DOHH2 (cell line): ENCODE results near the gene NCKAP5.

ENCODE experiments used
- H3F3A ChIP-seq: fragments of 200-600 bp; sonication (generic), shearing (Covaris generic); 2 replicates; pipeline ENCODE4 v1.6.0; 2016; ENCODE audit warnings: antibody characterized with exemption, mild to moderate bottlenecking; ENCODE audit not compliant: control insufficient read depth, insufficient read depth
- H3K27ac ChIP-seq: fragments of 200-600 bp; sonication (generic); 2 replicates; pipeline ENCODE4 v1.5.1; 2014; ENCODE audit warnings: low read depth, mild to moderate bottlenecking, low read length, moderate library complexity
- H3K27me3 ChIP-seq: fragments of 200-600 bp; sonication (generic); 2 replicates; pipeline ENCODE4 v1.6.1; 2014; ENCODE audit warnings: mild to moderate bottlenecking, low read length, mixed read lengths; ENCODE audit not compliant: control insufficient read depth
- H3K36me3 ChIP-seq: fragments of 200-600 bp; sonication (generic); 2 replicates; pipeline ENCODE4 v1.6.1; 2014; ENCODE audit warnings: mild to moderate bottlenecking, low read length, moderate library complexity, mixed read lengths; ENCODE audit not compliant: control insufficient read depth
- H3K4me1 ChIP-seq: fragments of 200-600 bp; sonication (generic); 2 replicates; pipeline ENCODE4 v1.6.1; 2014; ENCODE audit warnings: mild to moderate bottlenecking, low read length, mixed read lengths; ENCODE audit not compliant: control insufficient read depth
- H3K4me2 ChIP-seq: fragments of 200-600 bp; sonication (generic); 2 replicates; pipeline ENCODE4 v1.6.0; 2014; ENCODE audit warnings: mild to moderate bottlenecking, low read length, moderate library complexity
- H3K4me3 ChIP-seq: fragments of 200-600 bp; sonication (generic); 2 replicates; pipeline ENCODE4 v1.5.1; 2014; ENCODE audit warnings: mild to moderate bottlenecking, low read length, mixed read lengths
- H3K79me2 ChIP-seq: fragments of 200-600 bp; sonication (generic); 2 replicates; pipeline ENCODE4 v1.6.1; 2014; ENCODE audit warnings: mild to moderate bottlenecking, low read length, mixed read lengths; ENCODE audit not compliant: control insufficient read depth
- H3K9me2 ChIP-seq: fragments of 200-600 bp; sonication (generic); replicated peaks from 2 replicates; pipeline ENCODE4 v1.6.1; 2014; ENCODE audit warnings: mild to moderate bottlenecking, low read length, mixed read lengths; ENCODE audit not compliant: control insufficient read depth
- H3K9me3 ChIP-seq: fragments of 200-600 bp; sonication (generic); 2 replicates; pipeline ENCODE4 v1.6.1; 2014; ENCODE audit warnings: antibody characterized with exemption, low read length, mixed read lengths; ENCODE audit not compliant: control insufficient read depth, insufficient read depth
- H4K20me1 ChIP-seq: fragments of 200-600 bp; sonication (generic); 2 replicates; pipeline ENCODE4 v1.6.0; 2014; ENCODE audit warnings: low read depth, mild to moderate bottlenecking, antibody characterized with exemption, low read length, moderate library complexity; ENCODE audit not compliant: control insufficient read depth, insufficient read depth
- EZH2phosphoT487 ChIP-seq: fragments of 200-600 bp; sonication (generic); IDR thresholded peaks from 2 replicates; pipeline ENCODE4 v1.6.1; 2017; ENCODE audit warnings: borderline replicate concordance, mild to moderate bottlenecking, antibody characterized with exemption, low read length, moderate library complexity, mixed read lengths
- TF ChIP-seq, protein P1 (sequence below): fragments of 200-600 bp; sonication (generic); IDR thresholded peaks from one replicate; pipeline ENCODE4 v1.5.1; 2014; ENCODE audit warnings: antibody characterized with exemption, mild to moderate bottlenecking, low read depth, low read length; ENCODE audit not compliant: poor library complexity, severe bottlenecking

Gene NCKAP5

DNA sequence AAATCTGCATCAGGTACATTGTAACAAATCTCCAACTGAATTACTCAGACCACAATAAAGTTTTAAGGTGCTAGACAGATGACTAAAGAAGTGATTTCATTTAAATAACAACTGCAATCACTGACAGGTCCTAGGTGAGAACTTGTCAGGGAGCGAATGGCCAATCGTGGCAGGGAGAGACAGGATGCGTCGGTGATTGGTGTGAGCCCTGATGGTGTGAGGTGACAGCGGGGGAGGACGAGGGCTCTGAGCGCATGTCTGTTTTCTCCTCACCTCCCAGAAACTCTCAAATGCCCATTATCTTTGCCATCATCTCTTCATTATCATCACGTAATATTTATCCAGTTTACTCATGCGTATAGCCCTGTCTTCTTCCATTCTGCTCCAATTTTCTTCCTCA lies 690.3 kb downstream of the NCKAP5 start:
- Histone ChIP-seq H3K79me2 (no peaks in the 10 kb centered on the region), H3K4me2 (no peak overlapping the region), H3K36me3 (no peaks in the 10 kb centered on the region), H3K27ac (no peak overlapping the region), H3K4me3 (no peak overlapping the region), H3K27me3 (no peaks in the 10 kb centered on the region), H3F3A (no peaks in the 10 kb centered on the region), H3K4me1 (no peaks in the 10 kb centered on the region), H3K9me2 (no peaks in the 10 kb centered on the region), H4K20me1 (no peaks in the 10 kb centered on the region), H3K9me3 (no peaks in the 10 kb centered on the region)
- no peak for TF ChIP-seq EZH2phosphoT487
- TF ChIP-seq, protein P1, sequence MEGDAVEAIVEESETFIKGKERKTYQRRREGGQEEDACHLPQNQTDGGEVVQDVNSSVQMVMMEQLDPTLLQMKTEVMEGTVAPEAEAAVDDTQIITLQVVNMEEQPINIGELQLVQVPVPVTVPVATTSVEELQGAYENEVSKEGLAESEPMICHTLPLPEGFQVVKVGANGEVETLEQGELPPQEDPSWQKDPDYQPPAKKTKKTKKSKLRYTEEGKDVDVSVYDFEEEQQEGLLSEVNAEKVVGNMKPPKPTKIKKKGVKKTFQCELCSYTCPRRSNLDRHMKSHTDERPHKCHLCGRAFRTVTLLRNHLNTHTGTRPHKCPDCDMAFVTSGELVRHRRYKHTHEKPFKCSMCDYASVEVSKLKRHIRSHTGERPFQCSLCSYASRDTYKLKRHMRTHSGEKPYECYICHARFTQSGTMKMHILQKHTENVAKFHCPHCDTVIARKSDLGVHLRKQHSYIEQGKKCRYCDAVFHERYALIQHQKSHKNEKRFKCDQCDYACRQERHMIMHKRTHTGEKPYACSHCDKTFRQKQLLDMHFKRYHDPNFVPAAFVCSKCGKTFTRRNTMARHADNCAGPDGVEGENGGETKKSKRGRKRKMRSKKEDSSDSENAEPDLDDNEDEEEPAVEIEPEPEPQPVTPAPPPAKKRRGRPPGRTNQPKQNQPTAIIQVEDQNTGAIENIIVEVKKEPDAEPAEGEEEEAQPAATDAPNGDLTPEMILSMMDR = no peak

DNA sequence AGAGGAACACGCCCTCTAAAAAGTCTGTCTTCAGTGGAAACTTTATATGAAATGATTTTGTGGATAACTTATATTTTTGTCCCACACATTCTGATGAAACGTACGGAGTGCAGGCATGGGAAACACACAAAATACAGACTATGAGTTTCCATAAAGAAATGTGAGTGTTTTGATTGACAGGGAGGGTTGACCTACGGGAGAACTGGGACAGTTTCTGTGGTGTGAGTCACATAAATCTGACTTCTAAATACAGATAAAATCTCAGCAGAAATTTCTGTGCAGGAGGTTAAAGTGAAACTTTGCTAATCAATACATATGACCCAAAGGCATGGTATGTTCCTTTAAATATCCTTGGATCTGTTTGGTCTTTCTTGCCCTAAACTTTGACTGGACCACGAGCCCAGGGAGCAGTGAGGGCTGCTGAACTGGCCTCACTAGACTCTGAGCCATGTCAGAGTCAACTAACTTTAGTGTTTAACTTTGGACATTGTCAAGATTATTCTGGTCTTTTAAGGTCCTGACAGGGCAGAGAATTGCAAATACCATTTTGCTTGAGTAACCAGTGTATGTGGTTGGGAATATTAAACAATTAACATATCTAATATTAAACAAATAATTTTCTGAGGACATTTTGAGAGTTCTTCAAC lies 691.4 kb downstream of the NCKAP5 start:
- Histone ChIP-seq H3K4me2 (no peak overlapping the region), H3K36me3 (no peaks in the 10 kb centered on the region), H3K79me2 (no peaks in the 10 kb centered on the region), H3K4me3 (no peak overlapping the region), H3K27me3 (no peaks in the 10 kb centered on the region), H3K27ac (no peak overlapping the region), H3K4me1 (no peaks in the 10 kb centered on the region), H4K20me1 (no peaks in the 10 kb centered on the region), H3K9me2 (no peaks in the 10 kb centered on the region), H3F3A (no peaks in the 10 kb centered on the region), H3K9me3 (no peaks in the 10 kb centered on the region)
- TF ChIP-seq, protein P1 = no peak
- no peak for TF ChIP-seq EZH2phosphoT487

DNA sequence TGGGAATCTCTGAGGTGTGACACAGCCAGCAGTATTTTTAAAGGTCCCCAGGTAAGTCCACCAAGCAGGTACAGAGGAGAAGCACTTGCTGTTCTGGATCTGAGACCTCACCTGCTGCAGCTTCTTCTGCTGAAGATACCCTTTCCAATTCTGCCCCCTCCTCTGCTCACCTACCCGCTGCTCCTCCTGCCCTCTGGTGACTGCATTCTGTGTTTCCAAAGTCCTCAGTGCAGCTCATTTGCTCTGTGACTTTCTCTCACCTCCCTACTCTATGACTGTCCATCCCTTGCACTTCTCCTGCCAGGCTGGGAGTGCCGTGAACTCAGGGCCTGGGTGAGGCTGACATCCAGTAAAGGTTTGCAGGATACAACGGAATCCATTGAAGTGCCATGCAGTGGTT lies 693.1 kb downstream of the NCKAP5 start:
- Histone ChIP-seq H3K4me1 (no peaks in the 10 kb centered on the region), H3K9me2 (no peaks in the 10 kb centered on the region), H3K36me3 (no peaks in the 10 kb centered on the region), H3F3A (no peaks in the 10 kb centered on the region), H3K27me3 (no peaks in the 10 kb centered on the region), H3K4me3 (no peak overlapping the region), H3K4me2 (no peak overlapping the region), H3K79me2 (no peaks in the 10 kb centered on the region), H3K27ac (no peak overlapping the region), H3K9me3 (no peaks in the 10 kb centered on the region), H4K20me1 (no peaks in the 10 kb centered on the region)
- TF ChIP-seq, protein P1 = no peak
- TF ChIP-seq EZH2phosphoT487 = no peak
